M059J (cell line): ENCODE measurements around the gene SERINC5. TPM values are rescaled to one million over a fixed set of nuclear protein-coding genes. Genes with fewer than 3 reads are reported as not detected.
A peak's percentile ranks its signal among the peaks of the same experiment; 100 is the strongest.

ENCODE experiments used
- DNase-seq: peaks from one replicate; pipeline ENCODE4 v3.0.0-alpha.2; 2012; ENCODE audit warnings: low read depth
- total RNA-seq: library from RNA; depleted of rRNA; stranded (reverse); fragments of >200 nt; shearing (Covaris generic); gene quantifications from 2 replicates; pipeline ENCODE4 v1.2.3, GENCODE V29; 2014

SERINC5 gene
- total RNA-seq, 1 experiment from 2014 or later = 13.5 TPM

DNA sequence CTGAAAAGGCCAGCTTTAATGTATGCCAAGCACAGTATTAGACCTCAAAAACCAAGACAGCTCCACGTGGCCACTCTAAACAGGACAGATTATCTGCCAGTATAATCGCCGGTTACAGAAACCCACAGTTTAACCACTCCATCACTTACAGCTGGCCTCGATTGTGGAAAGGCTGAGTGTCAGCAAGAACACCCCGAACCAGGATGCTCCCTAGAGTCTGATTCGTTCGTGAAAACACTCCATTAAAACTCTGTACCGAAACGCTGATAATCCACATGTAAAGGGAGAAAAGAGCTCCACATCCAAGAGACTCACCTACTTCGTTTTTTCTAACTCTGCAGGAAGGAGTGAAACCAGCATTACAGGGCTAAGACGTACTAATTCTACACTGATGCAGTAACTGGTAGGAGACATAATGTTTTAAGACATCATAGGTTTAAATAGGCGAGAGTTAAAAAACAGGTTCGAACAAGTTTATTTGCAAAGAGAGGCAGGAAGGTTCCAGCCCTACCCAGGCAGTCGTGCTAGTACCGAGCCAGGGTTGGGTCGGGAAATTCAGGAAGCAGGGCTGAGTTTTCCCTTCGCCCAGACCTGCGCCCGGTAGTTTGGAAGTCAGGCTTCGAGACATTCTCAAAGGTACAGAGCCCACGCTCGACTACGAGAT lies 949 bp downstream of the SERINC5 start:
- DNase-seq = peak; percentile 50

DNA sequence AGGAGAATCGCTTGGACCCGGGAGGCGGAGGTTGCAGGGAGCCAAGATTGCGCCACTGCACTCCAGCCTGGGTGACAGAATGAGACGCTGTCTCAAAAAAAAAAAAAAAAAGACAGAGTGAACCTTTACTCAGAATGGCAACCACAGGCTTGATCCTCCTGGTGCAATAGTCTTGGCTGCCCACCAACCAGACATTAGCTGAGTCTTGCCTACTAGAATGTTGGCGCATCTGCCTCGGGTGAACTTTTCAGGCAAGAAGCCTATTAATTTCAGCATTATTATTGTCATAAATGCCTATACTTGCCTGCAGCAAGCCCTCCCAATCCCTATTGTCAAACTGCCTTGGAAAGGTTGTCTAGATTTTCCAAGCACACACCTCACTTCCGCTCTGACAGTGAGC lies 4.2 kb downstream of the SERINC5 start:
- peak; percentile 53 for DNase-seq

DNA sequence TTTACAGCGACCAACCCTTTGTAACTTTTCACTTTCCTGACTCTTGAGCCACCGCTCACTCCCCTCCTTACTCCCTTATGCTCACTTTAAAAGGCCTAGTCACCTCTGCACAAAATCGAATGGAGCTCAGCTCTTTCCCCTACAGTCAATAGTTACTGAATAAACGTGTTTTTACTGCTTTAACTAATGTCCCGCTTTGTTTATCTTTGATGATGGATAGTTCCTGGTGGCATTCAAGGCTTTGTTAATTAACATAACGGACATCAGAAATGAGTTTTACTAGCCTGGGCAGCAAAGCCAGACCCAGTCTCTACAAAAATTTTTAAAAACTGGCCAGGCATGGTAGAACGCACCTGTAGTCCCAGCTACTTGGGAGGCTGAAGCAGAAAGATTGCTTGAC lies 5.0 kb downstream of the SERINC5 start:
- DNase-seq = peak; percentile 33

GRCh38 chr5:80249901-80250300 lies 5.9 kb downstream of the SERINC5 start:
- no peak for DNase-seq

GRCh38 chr5:80248378-80248777 lies 7.5 kb downstream of the SERINC5 start:
- DNase-seq = no peak

- DNase-seq = peak; percentile 96
These were observed 8.7 kb downstream of the SERINC5 start for GRCh38 chr5:80246995-80247729.

DNA sequence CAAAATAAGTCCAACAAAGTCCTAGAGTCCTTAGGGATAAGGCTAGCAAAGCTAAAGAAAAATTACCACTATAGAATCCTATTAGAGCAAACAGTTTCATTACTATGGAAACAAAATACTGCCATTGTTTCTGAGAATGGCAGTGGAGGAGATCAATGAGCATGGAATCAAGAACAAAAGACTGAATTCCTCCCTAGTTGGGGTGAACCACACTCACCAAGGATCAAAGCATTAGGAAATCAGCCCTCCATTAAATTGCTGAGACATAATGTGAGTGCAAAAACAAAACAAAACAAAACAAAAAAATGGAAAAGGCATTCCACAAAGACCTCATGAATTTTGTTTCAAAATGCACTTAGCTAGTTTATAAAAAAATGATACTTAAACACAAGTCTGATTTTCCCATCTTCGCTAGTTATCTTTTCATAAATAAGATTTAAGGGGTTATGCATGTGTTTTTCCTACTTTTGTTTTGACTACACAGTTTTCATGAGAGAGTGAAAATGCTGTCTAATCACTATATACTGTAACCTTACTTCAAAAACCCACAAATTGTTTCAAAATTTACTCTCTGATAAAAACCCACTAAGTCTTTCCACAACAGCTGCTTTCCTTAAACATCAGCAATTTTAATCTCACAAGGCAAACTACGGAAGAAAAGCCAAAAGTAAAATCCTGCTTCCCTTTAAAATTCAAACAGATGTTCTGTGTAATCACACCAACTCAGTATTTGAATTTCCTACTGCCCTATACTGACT lies 9.7 kb downstream of the SERINC5 start:
- peak; percentile 68 for DNase-seq

- DNase-seq = no peak
These were observed 12.3 kb downstream of the SERINC5 start for GRCh38 chr5:80243567-80243966.

- DNase-seq = no peak
These were observed 13.0 kb downstream of the SERINC5 start for GRCh38 chr5:80242849-80243248.

DNA sequence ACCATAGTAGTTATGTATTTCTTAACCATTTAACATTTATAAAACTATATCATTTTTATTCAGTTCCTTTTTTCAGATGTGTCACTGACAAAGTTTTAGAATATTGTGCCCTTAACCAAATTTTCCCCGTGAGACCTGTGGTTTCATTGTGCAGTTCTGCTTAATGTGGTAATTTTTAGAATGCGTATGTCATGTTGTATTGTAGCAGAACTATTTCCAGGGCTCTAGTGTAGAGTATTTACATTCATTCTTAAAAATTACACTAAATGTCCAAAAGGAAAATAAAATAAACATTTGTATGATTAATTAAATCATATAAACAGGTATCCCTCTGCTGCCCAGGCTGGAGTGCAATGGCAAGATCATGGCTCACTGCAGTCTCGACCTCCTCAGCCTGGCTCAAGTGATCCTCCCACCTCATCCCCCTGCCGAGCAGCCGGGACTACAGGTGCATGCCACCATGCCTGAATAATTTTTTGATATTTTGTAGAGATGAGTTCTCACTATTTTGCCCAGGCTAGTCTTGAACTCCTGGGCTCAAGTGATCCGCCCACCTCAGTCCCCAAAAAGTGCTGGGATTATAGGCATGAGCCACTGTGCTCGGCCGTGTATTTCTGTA lies 15.4 kb downstream of the SERINC5 start:
- no peak for DNase-seq

- peak; percentile 40 for DNase-seq
These were observed 16.0 kb downstream of the SERINC5 start for GRCh38 chr5:80239680-80240367.

DNA sequence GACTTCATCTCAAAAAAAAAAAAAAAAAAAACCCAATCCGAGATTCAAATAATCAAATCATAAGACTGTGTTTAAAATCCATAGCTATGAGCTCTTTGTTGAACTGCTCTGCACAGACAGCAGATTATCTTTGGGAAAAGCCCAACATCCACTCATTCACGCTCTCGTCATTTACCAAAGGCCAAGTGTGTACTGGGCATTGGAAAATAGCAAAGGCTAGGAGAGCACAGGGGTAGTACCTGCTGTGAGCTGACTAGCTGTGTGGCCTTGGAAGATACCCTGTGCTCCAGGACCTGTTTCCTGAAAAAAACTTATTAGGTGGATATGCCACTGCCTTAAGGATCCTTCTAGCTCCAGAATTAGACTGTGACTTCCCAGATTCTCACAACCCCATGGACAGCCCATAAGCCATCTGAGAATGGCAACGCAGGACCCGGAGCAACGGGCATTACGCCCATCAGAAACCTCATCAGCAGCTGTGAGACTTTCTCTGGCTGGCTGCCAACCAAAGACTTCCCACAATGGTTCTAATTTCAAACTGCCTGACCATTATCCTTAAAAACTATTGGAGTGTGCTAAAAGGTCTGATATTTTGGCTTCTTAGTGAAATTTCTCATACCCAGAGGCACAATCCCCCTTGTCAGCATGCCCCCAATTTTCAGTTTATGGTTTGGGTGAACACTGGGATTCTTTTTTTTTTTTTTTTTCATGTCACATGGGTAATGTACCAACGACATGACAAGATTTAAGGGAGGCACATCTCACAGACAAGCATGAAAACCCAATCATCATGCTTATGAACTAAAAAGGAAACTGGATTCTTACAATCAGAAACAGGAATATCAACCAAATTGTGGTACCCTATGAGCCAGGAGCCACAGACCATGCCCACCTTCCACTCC lies 16.8 kb downstream of the SERINC5 start:
- DNase-seq = peak; percentile 85

- DNase-seq = no peak
These were observed 17.8 kb downstream of the SERINC5 start for GRCh38 chr5:80238097-80238496.

GRCh38 chr5:80237243-80237642 lies 18.6 kb downstream of the SERINC5 start:
- no peak for DNase-seq

DNA sequence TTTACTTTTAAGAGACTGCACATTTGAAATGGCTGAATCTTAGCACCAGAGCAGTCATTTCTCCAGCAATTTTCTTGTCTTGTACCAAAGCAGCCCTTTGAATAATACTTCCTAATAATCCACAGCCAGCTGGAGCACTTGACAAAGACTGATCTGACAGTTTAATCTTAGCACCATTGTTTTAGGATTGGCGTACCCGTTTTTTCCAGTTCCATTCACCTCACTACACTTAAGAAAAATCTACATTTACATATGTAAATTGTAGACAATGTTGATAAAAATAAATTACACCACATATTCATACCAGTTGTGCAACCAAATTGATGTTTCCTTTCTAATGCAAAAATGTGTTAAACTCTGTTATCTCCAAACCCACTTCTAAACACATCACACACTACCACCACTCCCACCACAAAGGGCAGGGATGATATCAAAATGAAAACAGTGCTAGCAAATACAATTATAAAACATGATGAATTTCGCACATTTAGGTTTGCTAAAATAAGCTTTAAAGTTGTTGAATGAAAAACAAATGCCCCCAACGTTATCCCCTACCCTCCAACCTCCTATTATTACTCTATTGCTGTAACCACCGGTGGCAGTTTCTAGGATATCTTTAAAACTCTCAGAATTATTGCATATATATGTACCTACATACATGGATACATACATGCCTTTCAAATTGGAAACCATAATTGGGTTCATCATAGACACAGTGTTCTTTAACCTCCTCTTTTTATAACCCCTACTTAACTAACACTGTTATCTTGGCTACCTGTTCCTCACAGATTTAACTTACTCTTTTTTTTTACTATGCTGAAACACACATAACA lies 21.5 kb downstream of the SERINC5 start:
- no peak for DNase-seq

DNA sequence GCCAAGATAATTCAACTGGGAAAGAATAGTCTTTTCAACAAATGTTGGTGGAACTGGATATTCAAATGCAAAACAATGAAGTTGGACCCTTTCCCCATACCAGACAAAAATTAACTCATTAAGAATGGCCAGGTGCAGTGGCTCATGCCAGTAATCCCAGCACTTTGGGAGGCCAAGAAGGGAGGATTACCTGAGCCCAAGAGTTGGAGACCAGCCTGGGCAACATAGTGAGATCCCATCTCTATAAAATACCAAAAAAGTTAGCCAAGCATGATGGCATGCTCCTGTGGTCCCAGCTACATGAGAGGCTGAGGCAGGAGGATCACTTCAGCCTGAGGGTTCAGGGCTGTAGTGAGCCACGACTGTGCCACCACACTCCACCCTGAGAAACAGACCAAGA lies 24.2 kb downstream of the SERINC5 start:
- DNase-seq = no peak

DNA sequence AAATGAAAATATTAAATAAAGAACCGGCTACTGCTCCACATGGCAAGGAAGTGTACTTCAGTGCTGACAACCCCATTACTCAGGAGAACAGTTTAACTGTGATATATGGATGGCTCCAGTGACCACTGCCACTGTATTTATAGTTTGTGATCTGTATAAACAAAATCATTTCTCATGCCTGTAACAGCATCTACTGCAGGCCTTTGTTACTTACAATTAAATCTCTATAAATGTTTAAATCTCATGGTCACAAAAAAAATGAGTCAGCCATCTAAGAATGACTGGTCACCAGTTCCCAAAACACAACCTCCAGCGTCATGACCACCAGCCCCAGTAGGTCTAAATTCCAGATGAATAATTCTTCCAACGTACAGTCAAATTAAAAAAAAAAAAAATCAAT lies 24.6 kb downstream of the SERINC5 start:
- DNase-seq = peak; percentile 96

DNA sequence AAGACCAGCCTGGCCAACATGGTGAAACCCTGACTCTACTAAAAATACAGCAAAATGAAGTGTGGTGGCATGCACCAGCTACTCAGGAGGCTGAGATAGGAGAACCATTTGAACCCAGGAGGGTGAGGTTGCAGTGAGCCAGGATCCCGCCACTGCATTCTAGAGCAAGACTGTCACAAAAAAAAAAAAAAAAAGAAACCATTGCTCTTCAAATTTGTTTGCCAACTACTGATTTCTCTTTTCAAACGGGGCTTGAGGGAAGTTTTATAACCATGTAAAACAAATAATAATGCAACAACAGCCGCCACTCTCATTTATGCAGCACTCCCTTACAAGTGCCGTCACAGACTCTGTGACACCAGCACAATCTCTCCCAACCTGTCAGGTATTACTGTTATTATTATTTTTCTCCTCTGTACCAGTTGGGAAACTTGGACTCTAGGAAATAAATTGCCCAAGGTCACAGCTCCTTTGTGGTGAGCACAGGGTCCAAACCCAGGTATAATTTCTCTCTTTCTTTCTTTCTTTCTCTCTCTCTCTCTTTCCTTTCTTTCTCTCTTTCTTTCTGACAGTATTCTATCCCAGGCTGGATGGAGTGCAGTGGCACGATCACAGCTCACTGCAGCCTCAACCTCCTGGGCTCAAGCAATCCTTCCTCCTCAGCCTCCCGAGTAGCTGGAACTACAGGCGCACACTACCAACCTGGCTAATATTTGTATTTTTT lies 25.4 kb downstream of the SERINC5 start:
- DNase-seq = no peak

DNA sequence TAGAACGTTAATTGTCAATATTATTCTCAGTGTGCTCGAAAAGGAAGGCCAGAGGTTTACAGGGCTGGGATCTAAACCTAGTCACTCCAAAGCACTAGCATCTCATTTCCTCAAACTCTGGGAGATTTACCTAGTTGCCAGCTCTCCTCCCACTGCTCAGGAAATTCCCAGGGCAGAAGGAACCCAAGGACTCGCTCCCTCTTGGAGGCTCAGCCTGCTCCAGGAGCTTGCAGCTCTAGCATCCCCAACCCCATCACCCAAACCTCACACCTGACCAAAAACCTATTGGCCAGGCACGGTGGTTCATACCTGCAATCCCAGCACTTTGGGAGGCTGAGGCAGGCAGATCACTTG lies 26.0 kb downstream of the SERINC5 start:
- peak; percentile 52 for DNase-seq
